ENCODE results near the gene PLCB1. TPM values are rescaled to one million over a fixed set of nuclear protein-coding genes. Genes with fewer than 3 reads are reported as not detected.

PLCB1 gene
- total RNA-seq, 2 donors from 2014 or later: 8.5 to 10.9 TPM

- intact Hi-C loops (cut with DNase I, micrococcal nuclease): loop anchor here in 1 of 2 donors (5.0 to 10.0 kb wide), 3 partner anchors 591 to 788 kb away; partner anchors contain the start of gene PLCB1
- DNase-seq (no peak), ATAC-seq (no peak)
Measured at GRCh38 chr20:8723296-8723695, 591.2 kb downstream of the PLCB1 start.

- ATAC-seq (no peak), DNase-seq (no peak)
- intact Hi-C loops (cut with DNase I, micrococcal nuclease): loop anchor here in 1 of 2 donors (5.0 to 10.0 kb wide), 3 partner anchors 593 to 790 kb away; partner anchors contain the start of gene PLCB1
Measured at GRCh38 chr20:8724884-8725283, 592.8 kb downstream of the PLCB1 start.

GRCh38 chr20:8726460-8726859, 594.4 kb downstream of the PLCB1 start:
- no peak for DNase-seq
- intact Hi-C loops (cut with DNase I, micrococcal nuclease): loop anchor here in 1 of 2 donors (10.0 kb wide), 1 partner anchor 792 kb away; no protein-coding TSS in a partner anchor
- ATAC-seq: no peak

DNA sequence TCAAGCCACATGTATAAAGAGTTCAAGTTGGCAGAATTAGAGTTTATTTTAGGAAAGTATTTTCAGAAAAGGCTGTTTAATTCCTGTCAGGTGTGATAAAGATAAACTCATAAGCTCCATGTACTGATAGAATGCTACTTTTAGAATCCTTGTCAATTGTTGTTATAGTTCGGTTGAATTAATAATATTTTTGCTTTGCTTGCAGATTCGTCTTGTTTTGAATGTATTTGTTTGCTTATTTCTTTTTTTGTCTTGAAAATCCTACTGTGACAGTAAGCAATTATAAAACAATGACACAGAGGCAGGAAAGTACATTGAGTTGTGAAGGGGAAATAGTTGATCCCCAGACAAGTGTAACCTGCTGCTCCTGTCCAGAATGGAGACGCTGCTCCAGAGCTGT, 602.9 kb downstream of the PLCB1 start:
- intact Hi-C loops (cut with DNase I, micrococcal nuclease): no loop called here
- no peak for DNase-seq
- no peak for ATAC-seq

DNA sequence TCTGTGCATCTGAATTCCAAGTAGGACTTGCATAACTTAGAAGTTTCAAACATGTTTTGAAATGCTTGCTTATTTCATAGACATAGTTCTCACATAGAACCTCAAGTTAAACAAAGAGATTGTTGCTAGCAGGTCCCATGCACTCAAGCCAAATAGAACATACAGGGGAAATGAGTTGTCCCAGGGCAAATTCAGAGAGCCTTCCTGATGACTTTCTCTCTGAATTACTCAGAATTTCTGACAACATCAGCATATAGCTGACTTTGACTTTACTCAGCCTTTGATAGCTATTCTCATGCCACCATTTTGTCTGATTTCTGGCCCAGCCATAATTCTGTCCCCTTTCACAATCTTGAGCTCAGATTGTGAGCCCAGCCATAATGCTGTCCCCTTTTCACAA, 603.6 kb downstream of the PLCB1 start:
- DNase-seq (no peak), ATAC-seq (no peak)
- intact Hi-C loops (cut with DNase I, micrococcal nuclease): no loop called here

GRCh38 chr20:8740265-8740664, 608.2 kb downstream of the PLCB1 start:
- DNase-seq (no peak), ATAC-seq (no peak)
- intact Hi-C loops (cut with DNase I, micrococcal nuclease): no loop called here

GRCh38 chr20:8744228-8744844, 612.3 kb downstream of the PLCB1 start:
- DNase-seq: no peak
- intact Hi-C loops (cut with DNase I, micrococcal nuclease): no loop called here

GRCh38 chr20:8749101-8749500, 617.0 kb downstream of the PLCB1 start:
- ATAC-seq (no peak), DNase-seq (no peak)
- intact Hi-C loops (cut with DNase I, micrococcal nuclease): no loop called here

More at GRCh38 chr20:8744228-8744844, 612.3 kb downstream of the PLCB1 start:
- no peak for ATAC-seq

DNA sequence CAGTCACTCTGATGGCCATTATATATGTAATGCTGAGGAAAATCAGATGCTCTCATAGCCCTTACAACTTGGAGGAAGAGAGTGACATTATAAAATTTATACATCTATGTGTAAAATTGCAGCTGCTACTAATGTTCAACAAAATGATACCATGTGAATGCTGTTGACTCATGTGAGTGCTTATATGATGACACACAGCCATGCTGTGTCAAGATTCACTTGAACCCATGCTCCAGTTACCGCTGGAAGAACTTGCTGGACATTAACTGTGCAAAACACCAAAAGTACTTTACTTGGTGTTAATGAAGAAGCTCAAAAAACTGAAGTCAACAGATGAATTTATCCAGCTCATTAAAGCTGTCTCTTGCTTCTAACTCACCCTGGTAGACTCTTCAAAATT, 617.9 kb downstream of the PLCB1 start:
- no peak for DNase-seq
- intact Hi-C loops (cut with DNase I, micrococcal nuclease): no loop called here
- no peak for ATAC-seq

GRCh38 chr20:8755340-8756118, 623.5 kb downstream of the PLCB1 start:
- intact Hi-C loops (cut with DNase I, micrococcal nuclease): no loop called here
- no peak for ATAC-seq

DNA sequence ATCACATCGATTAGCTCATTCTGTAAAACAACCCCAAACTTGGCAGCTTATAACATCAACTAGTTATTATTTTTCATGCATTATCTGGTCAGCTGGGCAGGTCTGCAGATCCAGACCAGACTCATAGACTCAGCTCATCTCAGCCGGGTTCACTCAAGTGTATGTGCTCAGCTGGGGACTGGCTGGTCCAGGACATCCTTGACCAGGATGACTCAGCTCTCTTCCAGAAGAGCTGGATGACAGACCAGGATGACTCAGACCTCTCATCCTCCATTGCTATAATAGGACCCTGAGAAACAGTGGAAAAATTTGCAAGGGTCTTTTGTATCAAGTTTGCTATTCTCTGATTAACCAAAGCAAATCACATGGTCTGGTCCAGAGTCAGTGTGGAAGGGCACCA, 624.3 kb downstream of the PLCB1 start:
- intact Hi-C loops (cut with DNase I, micrococcal nuclease): no loop called here
- ATAC-seq: no peak
- DNase-seq: no peak

More at GRCh38 chr20:8755340-8756118, 623.5 kb downstream of the PLCB1 start:
- DNase-seq: no peak

DNA sequence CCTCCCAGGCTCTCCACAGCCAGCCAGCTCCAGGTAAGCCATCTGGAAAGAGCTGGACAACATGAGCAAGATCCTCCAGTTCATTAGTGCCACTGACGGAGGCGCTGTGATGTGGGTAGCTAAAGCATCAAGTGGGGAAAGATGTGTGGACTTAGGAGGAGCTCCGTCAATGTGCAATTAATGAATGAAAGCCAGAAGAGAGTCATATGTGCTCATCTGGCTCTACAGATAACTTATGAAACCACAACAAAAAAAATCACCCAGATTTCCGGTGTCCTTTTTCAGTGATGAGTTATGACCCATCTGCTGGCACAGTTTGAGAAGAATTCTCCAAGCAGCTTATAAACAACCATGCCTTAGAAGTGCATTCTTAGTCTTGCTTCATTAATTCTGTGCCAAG, 625.1 kb downstream of the PLCB1 start:
- intact Hi-C loops (cut with DNase I, micrococcal nuclease): no loop called here
- no peak for DNase-seq
- no peak for ATAC-seq

DNA sequence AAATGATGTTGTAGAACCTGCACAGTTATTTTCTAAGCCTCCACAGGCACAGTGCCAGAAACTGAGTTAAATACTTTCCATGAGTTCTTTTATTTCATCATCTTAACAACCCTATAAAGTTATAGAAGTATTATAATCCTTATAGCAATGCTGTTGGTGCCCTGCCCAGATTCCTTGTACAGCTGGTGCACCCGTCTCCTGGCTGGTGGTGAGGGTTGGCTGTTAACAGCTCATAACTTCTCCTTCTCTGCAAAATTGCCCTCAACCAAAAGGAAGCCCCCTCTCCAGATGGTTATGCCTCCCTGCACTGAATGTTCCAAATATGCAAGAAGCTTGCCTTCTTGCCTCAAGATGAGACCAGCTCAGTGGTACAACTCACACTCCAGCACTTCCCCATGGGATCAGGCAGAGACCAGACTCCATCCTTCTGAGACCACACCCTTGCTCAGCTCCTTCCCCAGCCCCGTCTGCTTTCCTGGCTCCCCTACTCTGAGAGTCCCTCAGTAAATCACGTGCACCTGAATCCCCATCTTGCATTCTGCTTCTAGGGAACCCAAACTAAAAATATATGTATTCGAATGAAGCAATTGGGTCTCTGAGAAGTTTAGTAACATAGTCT, 632.4 kb downstream of the PLCB1 start:
- intact Hi-C loops (cut with DNase I, micrococcal nuclease): no loop called here
- peak; percentile 83 to 86 for DNase-seq
- peak; percentile 97 for ATAC-seq

DNA sequence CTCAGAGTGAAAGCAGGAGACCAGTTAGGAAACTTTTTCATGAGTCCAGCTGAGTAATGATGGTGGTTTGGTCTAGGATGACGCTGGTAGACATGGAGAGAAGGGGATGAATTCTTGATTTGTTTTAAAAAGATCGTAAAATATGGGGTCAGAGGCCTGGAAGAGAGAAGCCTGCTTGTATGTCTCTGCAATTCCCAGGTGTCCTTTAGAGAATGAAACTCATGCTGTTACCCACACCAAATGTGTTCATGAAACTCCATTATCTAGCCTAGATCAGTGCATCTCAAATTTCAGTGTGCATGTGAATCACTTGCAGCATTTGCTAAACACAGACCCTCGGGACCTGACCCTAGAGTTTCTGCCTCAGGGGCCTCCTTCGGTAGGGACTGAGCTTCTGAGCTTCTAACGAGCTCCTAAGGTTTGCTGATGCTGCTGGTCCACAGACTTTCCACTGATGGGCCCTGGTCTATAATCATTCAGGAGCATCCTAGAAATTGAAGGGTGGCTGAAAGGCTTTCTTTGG, 634.9 kb downstream of the PLCB1 start:
- ATAC-seq: no peak
- no peak for DNase-seq
- intact Hi-C loops (cut with DNase I, micrococcal nuclease): no loop called here

- intact Hi-C loops (cut with DNase I, micrococcal nuclease): no loop called here
- ATAC-seq (no peak), DNase-seq (no peak)
Measured at GRCh38 chr20:8774412-8774811, 642.3 kb downstream of the PLCB1 start.

DNA sequence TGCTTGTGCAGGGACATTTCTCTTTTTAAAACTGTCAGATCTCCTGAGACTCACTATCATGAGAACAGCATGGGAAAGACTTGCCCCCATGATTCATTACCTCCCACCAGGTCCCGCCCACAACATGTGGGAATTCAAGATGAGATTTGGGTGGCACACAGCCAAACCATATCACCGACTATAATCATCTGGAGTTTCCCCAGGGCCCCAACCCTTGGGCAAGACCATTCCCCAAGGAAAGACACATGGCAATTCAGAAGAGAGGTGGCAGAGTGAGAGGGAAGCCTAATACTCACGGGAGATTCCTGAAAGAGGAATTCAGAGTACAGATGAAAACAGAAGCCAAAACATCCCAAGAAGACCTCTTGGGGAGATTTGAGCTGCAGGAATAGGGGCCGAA, 645.8 kb downstream of the PLCB1 start:
- no peak for ATAC-seq
- intact Hi-C loops (cut with DNase I, micrococcal nuclease): no loop called here
- no peak for DNase-seq

DNA sequence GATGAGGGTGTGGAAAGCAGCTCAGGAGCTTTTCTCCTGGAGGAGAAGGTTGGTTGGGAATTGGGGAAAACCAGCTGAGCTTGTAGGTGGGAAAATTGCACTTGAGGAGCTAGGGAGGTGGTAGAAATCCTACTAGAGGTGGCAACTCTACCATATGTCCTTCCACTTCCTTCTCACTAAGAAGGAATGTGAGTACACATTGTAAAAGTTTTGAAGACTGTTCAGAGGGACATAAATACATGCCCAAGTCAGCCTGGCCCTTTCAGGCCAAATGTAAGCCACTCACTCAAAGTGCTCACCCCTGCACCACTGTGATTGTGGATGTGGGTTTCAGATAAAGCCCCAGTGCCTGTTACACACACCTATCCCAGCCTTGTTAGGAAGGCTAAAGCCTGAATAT, 646.3 kb downstream of the PLCB1 start:
- ATAC-seq: peak; percentile 95
- no peak for DNase-seq
- intact Hi-C loops (cut with DNase I, micrococcal nuclease): no loop called here

GRCh38 chr20:8780915-8781314, 648.8 kb downstream of the PLCB1 start:
- DNase-seq (no peak), ATAC-seq (no peak)
- intact Hi-C loops (cut with DNase I, micrococcal nuclease): no loop called here

GRCh38 chr20:8782804-8783203, 650.7 kb downstream of the PLCB1 start:
- DNase-seq (no peak), ATAC-seq (no peak)
- intact Hi-C loops (cut with DNase I, micrococcal nuclease): no loop called here

DNA sequence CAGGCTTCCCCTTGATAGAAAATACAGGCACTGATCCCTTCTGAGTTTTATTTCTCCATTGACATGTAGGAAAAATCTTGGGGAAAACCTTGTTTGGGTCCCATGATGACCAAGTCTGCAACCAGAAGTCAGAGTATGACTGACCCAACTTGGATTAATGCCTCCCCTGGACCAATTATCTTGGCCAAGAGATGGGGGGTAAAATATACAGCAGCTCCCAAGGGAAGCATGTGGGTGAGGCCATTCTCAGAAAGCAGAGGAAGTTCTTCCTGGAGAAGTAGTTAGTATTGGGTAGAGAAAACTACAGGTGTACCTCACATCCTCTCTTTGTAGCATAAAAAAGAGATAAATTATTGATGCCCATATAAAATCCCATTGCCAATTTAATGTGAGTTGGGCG, 651.7 kb downstream of the PLCB1 start:
- DNase-seq (no peak), ATAC-seq (no peak)
- intact Hi-C loops (cut with DNase I, micrococcal nuclease): no loop called here
